Measurements from ENCODE around the gene GSAP. TPM values are rescaled to one million over a fixed set of nuclear protein-coding genes. Genes with fewer than 3 reads are reported as not detected.

GSAP gene
- total RNA-seq, 3 donors from 2014 or later, result 8.0 to 16.7 (median 14.2) TPM

DNA sequence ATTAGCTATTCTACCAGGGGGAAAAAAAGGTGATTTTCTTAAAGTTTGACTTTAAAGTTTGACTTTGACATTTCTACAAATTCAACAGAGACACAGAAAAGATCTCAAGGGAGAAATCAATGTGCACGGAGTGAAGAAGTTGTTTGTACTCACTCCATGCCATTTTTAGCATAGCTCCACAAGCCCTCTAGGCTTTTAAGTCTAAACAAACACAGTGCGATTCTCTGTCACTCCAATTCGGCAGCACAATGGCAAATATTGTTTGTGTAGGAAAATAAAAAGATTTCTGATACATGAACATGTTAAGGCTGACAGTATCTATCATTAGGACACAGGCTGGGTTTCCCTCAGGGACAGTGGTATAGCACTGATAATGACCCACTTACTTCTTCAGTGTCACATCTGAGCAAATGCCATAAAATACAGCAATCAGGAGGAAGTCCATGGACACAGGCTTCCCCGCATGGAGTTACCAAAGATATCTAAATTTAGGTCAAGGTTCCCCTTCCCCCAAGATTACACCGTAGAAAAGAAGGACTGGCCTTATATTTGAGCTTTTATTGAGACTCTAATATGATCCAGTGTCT, 28.0 kb downstream of the GSAP start:
- Histone ChIP-seq H3K4me3 (no peak overlapping the region), H3K36me3 (ENCODE audit: low read depth) (no peaks in the 10 kb centered on the region), H3K4me1 (ENCODE audit: low read depth) (no peaks in the 10 kb centered on the region), H3K9me3 (no peaks in the 10 kb centered on the region)
- DNase-seq (no peak), ATAC-seq (no peak)
- TF ChIP-seq, protein P1, sequence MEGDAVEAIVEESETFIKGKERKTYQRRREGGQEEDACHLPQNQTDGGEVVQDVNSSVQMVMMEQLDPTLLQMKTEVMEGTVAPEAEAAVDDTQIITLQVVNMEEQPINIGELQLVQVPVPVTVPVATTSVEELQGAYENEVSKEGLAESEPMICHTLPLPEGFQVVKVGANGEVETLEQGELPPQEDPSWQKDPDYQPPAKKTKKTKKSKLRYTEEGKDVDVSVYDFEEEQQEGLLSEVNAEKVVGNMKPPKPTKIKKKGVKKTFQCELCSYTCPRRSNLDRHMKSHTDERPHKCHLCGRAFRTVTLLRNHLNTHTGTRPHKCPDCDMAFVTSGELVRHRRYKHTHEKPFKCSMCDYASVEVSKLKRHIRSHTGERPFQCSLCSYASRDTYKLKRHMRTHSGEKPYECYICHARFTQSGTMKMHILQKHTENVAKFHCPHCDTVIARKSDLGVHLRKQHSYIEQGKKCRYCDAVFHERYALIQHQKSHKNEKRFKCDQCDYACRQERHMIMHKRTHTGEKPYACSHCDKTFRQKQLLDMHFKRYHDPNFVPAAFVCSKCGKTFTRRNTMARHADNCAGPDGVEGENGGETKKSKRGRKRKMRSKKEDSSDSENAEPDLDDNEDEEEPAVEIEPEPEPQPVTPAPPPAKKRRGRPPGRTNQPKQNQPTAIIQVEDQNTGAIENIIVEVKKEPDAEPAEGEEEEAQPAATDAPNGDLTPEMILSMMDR (IDR thresholded peaks at IDR 0.05), result no peak
- intact Hi-C loops (cut with DNase I, micrococcal nuclease), result no loop called here

DNA sequence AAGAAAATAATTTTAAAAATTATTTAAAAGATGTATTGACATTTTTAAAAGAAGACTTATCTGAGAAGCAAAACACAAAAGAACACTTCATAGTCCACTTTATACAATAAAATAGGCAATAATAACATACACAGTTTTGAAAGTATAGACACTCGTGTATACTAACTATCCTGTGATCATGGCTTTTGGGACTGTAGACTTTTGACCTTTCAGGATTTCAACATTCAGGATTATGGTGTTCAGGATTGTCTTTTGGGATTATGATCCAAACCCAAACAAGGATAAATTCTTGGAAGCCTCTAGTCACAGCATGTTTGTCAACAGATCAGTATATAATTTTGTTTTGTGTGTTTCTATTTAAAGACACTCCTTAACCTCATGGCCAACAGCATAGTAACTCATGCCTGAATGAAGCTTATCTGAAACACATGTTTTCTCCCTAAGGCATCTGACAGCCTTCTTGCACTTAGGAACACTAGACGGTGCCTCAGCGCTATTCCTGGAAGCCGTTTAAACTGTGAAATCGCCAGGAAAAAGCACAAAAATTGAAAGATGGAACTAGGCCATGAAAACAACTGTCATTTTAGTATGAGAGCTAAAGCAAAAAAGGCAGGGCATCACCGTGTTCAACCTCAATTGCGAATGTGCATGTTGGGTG, 29.9 kb downstream of the GSAP start:
- TF ChIP-seq, protein P1 (IDR thresholded peaks at IDR 0.05), result no peak
- H3K36me3 ChIP-seq (ENCODE audit: low read depth), result no peaks in the 10 kb centered on the region
- H3K4me1 ChIP-seq (ENCODE audit: low read depth), result no peaks in the 10 kb centered on the region
- DNase-seq (no peak), ATAC-seq (no peak)
- intact Hi-C loops (cut with DNase I, micrococcal nuclease), result no loop called here
- no peaks in the 10 kb centered on the region for H3K9me3 ChIP-seq
- H3K4me3 ChIP-seq, result no peak overlapping the region

DNA sequence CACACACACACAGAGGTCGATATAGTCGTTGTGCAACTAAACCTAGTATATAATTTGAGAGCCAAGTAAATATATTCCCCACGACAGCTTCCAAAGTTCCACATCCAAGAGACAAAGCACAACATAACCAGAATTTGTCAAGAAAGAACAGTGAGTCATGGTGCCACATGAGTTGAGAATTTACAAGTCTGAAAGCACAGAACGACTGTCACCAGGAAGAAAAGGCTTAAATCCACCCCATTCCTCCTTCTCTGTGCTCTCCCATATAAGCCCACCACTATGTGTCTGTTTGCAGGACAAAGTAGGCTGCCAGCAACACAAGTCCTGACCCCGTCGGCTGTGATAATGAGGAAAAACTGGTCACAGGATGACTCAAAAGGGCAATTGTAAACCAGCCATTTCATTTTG, 32.8 kb downstream of the GSAP start:
- no peak overlapping the region for H3K4me3 ChIP-seq
- H3K4me1 ChIP-seq (ENCODE audit: low read depth), result no peaks in the 10 kb centered on the region
- TF ChIP-seq, protein P1 (IDR thresholded peaks at IDR 0.05), result no peak
- intact Hi-C loops (cut with DNase I, micrococcal nuclease), result no loop called here
- ATAC-seq (no peak), DNase-seq (no peak)
- no peaks in the 10 kb centered on the region for H3K9me3 ChIP-seq
- H3K36me3 ChIP-seq (ENCODE audit: low read depth), result no peaks in the 10 kb centered on the region

DNA sequence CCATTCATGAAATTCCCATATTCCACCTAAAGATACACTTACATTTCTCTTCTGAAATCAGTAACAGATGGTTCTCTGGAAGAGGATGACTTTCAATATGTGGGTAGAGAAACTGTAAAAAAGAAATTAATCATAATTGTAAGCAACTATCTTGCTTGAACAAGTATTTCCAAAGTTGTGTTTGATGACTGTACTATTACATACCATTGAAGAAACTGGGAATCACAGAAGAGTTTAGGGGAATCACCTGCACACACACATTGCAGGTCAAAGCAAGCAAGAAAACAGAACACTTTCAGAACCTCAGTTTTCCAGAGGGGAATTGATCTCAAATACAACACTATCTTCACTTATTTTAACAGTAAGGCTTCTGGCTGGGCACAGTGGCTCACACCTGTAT, 33.6 kb downstream of the GSAP start:
- Histone ChIP-seq H3K4me3 (no peak overlapping the region), H3K4me1 (ENCODE audit: low read depth) (no peaks in the 10 kb centered on the region), H3K9me3 (no peaks in the 10 kb centered on the region), H3K36me3 (ENCODE audit: low read depth) (no peaks in the 10 kb centered on the region)
- intact Hi-C loops (cut with DNase I, micrococcal nuclease), result no loop called here
- DNase-seq (no peak), ATAC-seq (no peak)
- TF ChIP-seq, protein P1 (IDR thresholded peaks at IDR 0.05), result no peak

DNA sequence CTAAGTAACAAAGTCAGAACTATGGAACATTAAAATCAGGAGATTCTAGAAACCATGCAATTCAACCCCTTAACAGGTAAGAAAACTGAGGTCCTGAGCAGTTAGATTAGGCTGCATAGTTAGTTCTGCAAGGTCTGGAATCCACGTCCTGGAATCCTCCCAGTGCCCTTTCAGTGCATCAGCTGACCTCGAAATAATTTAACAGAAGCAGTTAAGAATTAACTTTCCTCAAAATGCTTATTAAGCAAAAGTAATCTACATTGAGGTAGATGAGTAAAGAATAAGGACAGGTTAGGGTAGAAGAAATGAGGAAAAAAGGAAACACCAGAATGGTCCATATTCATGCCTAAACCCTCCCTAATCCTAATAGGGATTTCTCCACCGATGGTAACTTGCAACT, 37.6 kb downstream of the GSAP start:
- TF ChIP-seq, protein P1 (IDR thresholded peaks at IDR 0.05), result no peak
- intact Hi-C loops (cut with DNase I, micrococcal nuclease), result no loop called here
- DNase-seq (no peak), ATAC-seq (no peak)
- Histone ChIP-seq H3K36me3 (ENCODE audit: low read depth) (no peaks in the 10 kb centered on the region), H3K4me1 (ENCODE audit: low read depth) (no peaks in the 10 kb centered on the region), H3K9me3 (no peaks in the 10 kb centered on the region), H3K4me3 (no peak overlapping the region)
